SK-N-SH (cell line): ENCODE data around the gene TMEM11. TPM values are rescaled to one million over a fixed set of nuclear protein-coding genes. Genes with fewer than 3 reads are reported as not detected.

Experiments
- CTCF ChIA-PET: fragments of 300-600, 350-600 bp; formaldehyde crosslinking; extraction: SDS; loops from one replicate; lab custom pipeline; 2021; lab: Yijun Ruan, JAX
- POLR2A ChIA-PET: fragments of 350-600 bp; sonication (Branson Sonifier 250); formaldehyde crosslinking; extraction: SDS; loops from one replicate; lab custom pipeline; 2020; ENCODE audit warnings: antibody characterized with exemption, inconsistent platforms; lab: Yijun Ruan, JAX
- DNase-seq: peaks from one replicate; pipeline ENCODE4 v3.0.0; 2012
- H2AFZ ChIP-seq: fragments of 200-600 bp; sonication (generic); 2 replicates; pipeline ENCODE4 v1.8.1; 2016; ENCODE audit warnings: antibody characterized with exemption, mild to moderate bottlenecking, low read depth
- H3F3A ChIP-seq: fragments of 200-600 bp; sonication (generic); replicated peaks from 2 replicates; pipeline ENCODE3; 2016; ENCODE audit warnings: antibody characterized with exemption, mild to moderate bottlenecking; ENCODE audit not compliant: insufficient read depth
- H3K27ac ChIP-seq, 2 experiments: fragments of 200-500 bp in 1 of 2; fragments of 200-600 bp in 1 of 2; sonication (Bioruptor generic) in 1 of 2; sonication (generic), shearing (Covaris generic) in 1 of 2; 2 replicates each; pipeline versions ENCODE4 v1.5.1 to v1.6.1; 2014 to 2016; ENCODE audit warnings: low read depth in 2 of 2, inconsistent platforms in 1 of 2, low read length in 1 of 2, mild to moderate bottlenecking in 1 of 2, mixed read lengths in 1 of 2
- H3K27me3 ChIP-seq: fragments of 200-600 bp; sonication (generic), shearing (Covaris generic); 2 replicates; pipeline ENCODE4 v1.6.1; 2016; ENCODE audit warnings: mixed run types; ENCODE audit not compliant: insufficient read depth
- H3K36me3 ChIP-seq, 2 experiments: fragments of 200-500 bp in 1 of 2; fragments of 200-600 bp in 1 of 2; sonication (Bioruptor generic) in 1 of 2; sonication (generic) in 1 of 2; replicated peaks in 1 of 2; 2 replicates each; pipeline versions ENCODE3 to v1.5.1; 2014 to 2016; ENCODE audit warnings: low read length in 1 of 2, mild to moderate bottlenecking in 1 of 2; ENCODE audit not compliant: insufficient read depth in 2 of 2, control insufficient read depth in 1 of 2
- H3K4me1 ChIP-seq, 2 experiments: fragments of 200-500 bp in 1 of 2; fragments of 200-600 bp in 1 of 2; sonication (Bioruptor generic) in 1 of 2; sonication (generic), shearing (Covaris generic) in 1 of 2; 2 replicates each; pipeline versions ENCODE4 v1.5.1 to v1.6.1; 2014 to 2016; ENCODE audit warnings: low read depth in 1 of 2, low read length in 1 of 2, mixed run types in 1 of 2; ENCODE audit not compliant: insufficient read depth in 2 of 2, control insufficient read depth in 1 of 2
- H3K4me2 ChIP-seq: fragments of 200-600 bp; sonication (generic), shearing (Covaris generic); 2 replicates; pipeline ENCODE4 v1.6.1; 2017; ENCODE audit warnings: mixed run types
- H3K4me3 ChIP-seq, 2 experiments: fragments of 200-500 bp in 1 of 2; fragments of 200-600 bp in 1 of 2; sonication (Bioruptor generic) in 1 of 2; sonication (generic), shearing (Covaris generic) in 1 of 2; 2 replicates each; pipeline versions ENCODE4 v1.5.1 to v1.8.1; 2014 to 2016; ENCODE audit warnings: low read depth in 2 of 2, inconsistent platforms in 1 of 2, low read length in 1 of 2, mild to moderate bottlenecking in 1 of 2, mixed read lengths in 1 of 2, moderate library complexity in 1 of 2
- H3K79me2 ChIP-seq: fragments of 200-600 bp; sonication (generic); 2 replicates; pipeline ENCODE4 v1.8.1; 2017; ENCODE audit warnings: mild to moderate bottlenecking; ENCODE audit not compliant: insufficient read depth
- H3K9ac ChIP-seq: fragments of 200-600 bp; sonication (generic); 2 replicates; pipeline ENCODE4 v1.6.1; 2017; ENCODE audit warnings: mixed run types
- H3K9me2 ChIP-seq: fragments of 200-600 bp; sonication (generic); 2 replicates; pipeline ENCODE4 v1.6.1; 2017; ENCODE audit warnings: mixed run types
- H3K9me3 ChIP-seq: fragments of 200-600 bp; sonication (generic); 2 replicates; pipeline ENCODE4 v1.6.1; 2017; ENCODE audit warnings: mixed run types, mild to moderate bottlenecking, moderate library complexity
- H4K20me1 ChIP-seq: fragments of 200-600 bp; sonication (generic); 2 replicates; pipeline ENCODE4 v1.6.1; 2017; ENCODE audit warnings: mild to moderate bottlenecking, mixed run types; ENCODE audit not compliant: insufficient read depth
- EP300 ChIP-seq, 2 experiments: IDR thresholded peaks; 2 replicates each; pipeline versions ENCODE4 v1.4.0 to v1.6.1; 2012; ENCODE audit warnings: borderline replicate concordance in 1 of 2, low read depth in 1 of 2, low read length in 1 of 2
- FOSL2 ChIP-seq: IDR thresholded peaks from 2 replicates; pipeline ENCODE4 v1.4.0; 2012; ENCODE audit warnings: low read depth, mild to moderate bottlenecking, moderate library complexity, borderline replicate concordance
- FOXJ3 ChIP-seq: sonication (generic); formaldehyde crosslinking; IDR thresholded peaks from 2 replicates; pipeline ENCODE4 v1.5.1; 2020; ENCODE audit warnings: mild to moderate bottlenecking, missing genetic modification reagents
- MEF2A ChIP-seq: IDR thresholded peaks from 2 replicates; pipeline ENCODE4 v1.4.0; 2012; ENCODE audit warnings: low read depth, borderline replicate concordance
- MXI1 ChIP-seq: IDR thresholded peaks from 2 replicates; pipeline ENCODE4 v1.6.1; 2012; ENCODE audit warnings: mild to moderate bottlenecking, low read depth, low read length, improper control_type of control experiment
- NRF1 ChIP-seq: IDR thresholded peaks from 2 replicates; pipeline ENCODE4 v1.6.1; 2012; ENCODE audit warnings: low read depth, mild to moderate bottlenecking, low read length
- POLR2AphosphoS5 ChIP-seq: IDR thresholded peaks from 2 replicates; pipeline ENCODE4 v1.6.1; 2012; ENCODE audit warnings: low read depth, low read length
- SIN3A ChIP-seq: IDR thresholded peaks from 2 replicates; pipeline ENCODE4 v1.6.1; 2012; ENCODE audit warnings: low read depth, mild to moderate bottlenecking, low read length, moderate library complexity, borderline replicate concordance
- TAF1 ChIP-seq: IDR thresholded peaks from 2 replicates; pipeline ENCODE4 v1.6.1; 2012; ENCODE audit warnings: low read depth, mild to moderate bottlenecking, low read length, moderate library complexity, borderline replicate concordance
- TCF12 ChIP-seq: IDR thresholded peaks from 2 replicates; pipeline ENCODE4 v1.4.0; 2012
- YY1 ChIP-seq: IDR thresholded peaks from 2 replicates; pipeline ENCODE4 v1.4.0; 2012; ENCODE audit warnings: low read depth, mild to moderate bottlenecking
- WGBS: methylation state at CpG from one replicate; pipeline ENCODE4 v1.1.6; 2017; ENCODE audit warnings: low lambda C conversion rate; 5-methylcytosine and 5-hydroxymethylcytosine counted together
- polyA plus RNA-seq, 3 experiments: library from polyadenylated mRNA; depleted of rRNA; stranded (reverse); fragments of >200 nt; gene quantifications; 2 replicates each; pipeline ENCODE4 v1.2.3, GENCODE V29; 2012
- TF ChIP-seq, protein P1 (sequence below): fragments of 150-350 bp; IDR thresholded peaks from 2 replicates; pipeline ENCODE4 v1.6.1; 2016; ENCODE audit warnings: mild to moderate bottlenecking, low read depth, low read length
- TF ChIP-seq, protein P2 (sequence below): fragments of 200-600 bp; sonication (generic); IDR thresholded peaks from 2 replicates; pipeline ENCODE4 v1.6.1; 2017; ENCODE audit warnings: antibody characterized with exemption, mild to moderate bottlenecking, moderate library complexity
- TF ChIP-seq, protein P3 (sequence below): fragments of 150-350 bp; IDR thresholded peaks from 2 replicates; pipeline ENCODE4 v1.6.1; 2017; ENCODE audit warnings: antibody characterized with exemption, low read length, low read depth, borderline replicate concordance
- TF ChIP-seq, protein P4 (sequence below): IDR thresholded peaks from 2 replicates; pipeline ENCODE4 v1.4.0; 2012; ENCODE audit warnings: low read depth, borderline replicate concordance

TMEM11 gene
- polyA plus RNA-seq, 1 of the 3 experiments (the other 2 are of a cell fraction): 52.3 TPM

DNA sequence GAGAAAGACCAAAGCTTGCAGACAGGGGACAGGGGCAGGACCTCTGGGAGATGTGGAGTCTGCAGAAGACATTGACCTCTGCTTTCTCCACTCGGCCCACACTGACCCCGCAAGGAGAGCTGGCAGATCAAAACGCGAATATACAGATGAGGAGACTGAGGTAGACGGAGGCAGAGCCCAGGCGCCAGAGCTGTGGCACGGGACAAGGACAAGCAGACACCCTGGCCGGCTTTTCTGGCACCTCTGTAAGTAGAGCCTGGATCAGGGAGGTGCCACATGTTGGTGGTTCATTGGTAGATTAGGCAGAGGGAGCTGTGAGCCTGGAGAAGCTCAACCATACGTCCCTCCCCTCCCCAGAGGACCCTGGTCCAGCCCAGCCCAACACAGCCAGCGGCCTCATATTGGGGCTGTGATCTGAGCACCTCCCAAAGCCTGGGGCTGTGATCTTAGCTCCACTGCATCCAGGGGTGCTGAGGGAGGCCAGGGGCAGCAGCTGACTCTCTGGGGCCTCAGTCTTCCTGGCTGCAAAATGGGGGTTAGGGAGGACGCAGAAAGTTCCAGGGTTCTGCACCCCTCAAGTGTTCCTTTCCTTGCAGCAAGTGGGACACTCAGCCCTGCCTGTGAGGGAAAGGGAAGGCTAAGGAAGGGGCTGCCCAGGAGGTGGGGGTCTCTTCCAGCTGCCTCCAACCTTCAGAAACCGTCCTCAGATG, 35.3 kb upstream of the TMEM11 start (continued):
- TF ChIP-seq, protein P1, sequence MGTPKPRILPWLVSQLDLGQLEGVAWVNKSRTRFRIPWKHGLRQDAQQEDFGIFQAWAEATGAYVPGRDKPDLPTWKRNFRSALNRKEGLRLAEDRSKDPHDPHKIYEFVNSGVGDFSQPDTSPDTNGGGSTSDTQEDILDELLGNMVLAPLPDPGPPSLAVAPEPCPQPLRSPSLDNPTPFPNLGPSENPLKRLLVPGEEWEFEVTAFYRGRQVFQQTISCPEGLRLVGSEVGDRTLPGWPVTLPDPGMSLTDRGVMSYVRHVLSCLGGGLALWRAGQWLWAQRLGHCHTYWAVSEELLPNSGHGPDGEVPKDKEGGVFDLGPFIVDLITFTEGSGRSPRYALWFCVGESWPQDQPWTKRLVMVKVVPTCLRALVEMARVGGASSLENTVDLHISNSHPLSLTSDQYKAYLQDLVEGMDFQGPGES: no peak
- TF ChIP-seq SIN3A (no peak), NRF1 (no peak), MXI1 (no peak), FOSL2 (no peak)

DNA sequence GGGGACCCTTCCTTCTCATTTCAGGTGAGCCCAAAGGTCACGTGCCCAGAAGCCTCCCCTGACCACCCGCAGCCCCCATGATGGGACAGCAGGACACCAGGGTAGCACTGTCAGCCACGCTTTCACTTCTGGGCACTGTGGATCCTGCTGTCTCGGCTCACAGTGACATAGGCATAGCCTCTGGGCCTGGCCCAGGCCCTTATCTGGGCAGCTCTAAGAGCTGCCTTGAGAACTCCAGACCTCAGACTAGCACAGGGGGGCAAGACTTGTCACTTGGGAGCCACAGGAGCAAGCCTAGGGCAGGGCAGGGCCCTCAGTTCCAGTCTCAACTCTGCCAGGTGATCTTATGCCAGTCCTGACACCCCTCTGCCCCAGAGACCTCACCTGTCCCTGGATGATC, 34.5 kb upstream of the TMEM11 start:
- Histone ChIP-seq H4K20me1 (no peaks in the 10 kb centered on the region), H3K9me3 (no peaks in the 10 kb centered on the region), H3F3A (no peaks in the 10 kb centered on the region), H3K27me3 (no peaks in the 10 kb centered on the region), H3K4me3 (no peak overlapping the region), H3K27ac (no peak overlapping the region), H3K9me2 (no peaks in the 10 kb centered on the region), H3K36me3 (no peaks in the 10 kb centered on the region), H3K4me2 (no peak overlapping the region), H3K79me2 (no peaks in the 10 kb centered on the region), H2AFZ (no peak overlapping the region), H3K9ac (no peak overlapping the region), H3K4me1 (peaks cover 0 to 3% of the 10 kb centered on the region in 2 experiments; a peak in 1 of 4 replicates)
- no peak for DNase-seq
- TF ChIP-seq MEF2A (no peak), YY1 (no peak), EP300 (IDR thresholded peaks at IDR 0.05; ENCODE audit: borderline replicate concordance in 1 of 2, low read depth in 1 of 2, low read length in 1 of 2) (no peak), TAF1 (no peak), NRF1 (no peak), POLR2AphosphoS5 (no peak), TCF12 (no peak), MXI1 (no peak), FOXJ3 (CRISPR knock-in tag) (no peak)
- TF ChIP-seq, protein P2, sequence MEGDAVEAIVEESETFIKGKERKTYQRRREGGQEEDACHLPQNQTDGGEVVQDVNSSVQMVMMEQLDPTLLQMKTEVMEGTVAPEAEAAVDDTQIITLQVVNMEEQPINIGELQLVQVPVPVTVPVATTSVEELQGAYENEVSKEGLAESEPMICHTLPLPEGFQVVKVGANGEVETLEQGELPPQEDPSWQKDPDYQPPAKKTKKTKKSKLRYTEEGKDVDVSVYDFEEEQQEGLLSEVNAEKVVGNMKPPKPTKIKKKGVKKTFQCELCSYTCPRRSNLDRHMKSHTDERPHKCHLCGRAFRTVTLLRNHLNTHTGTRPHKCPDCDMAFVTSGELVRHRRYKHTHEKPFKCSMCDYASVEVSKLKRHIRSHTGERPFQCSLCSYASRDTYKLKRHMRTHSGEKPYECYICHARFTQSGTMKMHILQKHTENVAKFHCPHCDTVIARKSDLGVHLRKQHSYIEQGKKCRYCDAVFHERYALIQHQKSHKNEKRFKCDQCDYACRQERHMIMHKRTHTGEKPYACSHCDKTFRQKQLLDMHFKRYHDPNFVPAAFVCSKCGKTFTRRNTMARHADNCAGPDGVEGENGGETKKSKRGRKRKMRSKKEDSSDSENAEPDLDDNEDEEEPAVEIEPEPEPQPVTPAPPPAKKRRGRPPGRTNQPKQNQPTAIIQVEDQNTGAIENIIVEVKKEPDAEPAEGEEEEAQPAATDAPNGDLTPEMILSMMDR: no peak
- TF ChIP-seq, protein P3, sequence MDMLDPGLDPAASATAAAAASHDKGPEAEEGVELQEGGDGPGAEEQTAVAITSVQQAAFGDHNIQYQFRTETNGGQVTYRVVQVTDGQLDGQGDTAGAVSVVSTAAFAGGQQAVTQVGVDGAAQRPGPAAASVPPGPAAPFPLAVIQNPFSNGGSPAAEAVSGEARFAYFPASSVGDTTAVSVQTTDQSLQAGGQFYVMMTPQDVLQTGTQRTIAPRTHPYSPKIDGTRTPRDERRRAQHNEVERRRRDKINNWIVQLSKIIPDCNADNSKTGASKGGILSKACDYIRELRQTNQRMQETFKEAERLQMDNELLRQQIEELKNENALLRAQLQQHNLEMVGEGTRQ: no peak
- TF ChIP-seq, protein P4, sequence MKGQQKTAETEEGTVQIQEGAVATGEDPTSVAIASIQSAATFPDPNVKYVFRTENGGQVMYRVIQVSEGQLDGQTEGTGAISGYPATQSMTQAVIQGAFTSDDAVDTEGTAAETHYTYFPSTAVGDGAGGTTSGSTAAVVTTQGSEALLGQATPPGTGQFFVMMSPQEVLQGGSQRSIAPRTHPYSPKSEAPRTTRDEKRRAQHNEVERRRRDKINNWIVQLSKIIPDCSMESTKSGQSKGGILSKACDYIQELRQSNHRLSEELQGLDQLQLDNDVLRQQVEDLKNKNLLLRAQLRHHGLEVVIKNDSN: no peak
- WGBS: 33% methylated on average over 1 of the region's 4 CpGs
- ChIA-PET POLR2A (no interaction called here), CTCF (interaction anchor here (1.2 kb wide), 1 partner anchor 119 kb away, joined by 3 read pairs; no protein-coding TSS in a partner anchor)
